Measurements from ENCODE around the gene MRPL18. TPM values are rescaled to one million over a fixed set of nuclear protein-coding genes. Genes with fewer than 3 reads are reported as not detected.

Gene MRPL18
- total and polyA plus RNA-seq, 2 of the 4 experiments (the other 2 are of a cell fraction) = 53.4 to 56.8 TPM

DNA sequence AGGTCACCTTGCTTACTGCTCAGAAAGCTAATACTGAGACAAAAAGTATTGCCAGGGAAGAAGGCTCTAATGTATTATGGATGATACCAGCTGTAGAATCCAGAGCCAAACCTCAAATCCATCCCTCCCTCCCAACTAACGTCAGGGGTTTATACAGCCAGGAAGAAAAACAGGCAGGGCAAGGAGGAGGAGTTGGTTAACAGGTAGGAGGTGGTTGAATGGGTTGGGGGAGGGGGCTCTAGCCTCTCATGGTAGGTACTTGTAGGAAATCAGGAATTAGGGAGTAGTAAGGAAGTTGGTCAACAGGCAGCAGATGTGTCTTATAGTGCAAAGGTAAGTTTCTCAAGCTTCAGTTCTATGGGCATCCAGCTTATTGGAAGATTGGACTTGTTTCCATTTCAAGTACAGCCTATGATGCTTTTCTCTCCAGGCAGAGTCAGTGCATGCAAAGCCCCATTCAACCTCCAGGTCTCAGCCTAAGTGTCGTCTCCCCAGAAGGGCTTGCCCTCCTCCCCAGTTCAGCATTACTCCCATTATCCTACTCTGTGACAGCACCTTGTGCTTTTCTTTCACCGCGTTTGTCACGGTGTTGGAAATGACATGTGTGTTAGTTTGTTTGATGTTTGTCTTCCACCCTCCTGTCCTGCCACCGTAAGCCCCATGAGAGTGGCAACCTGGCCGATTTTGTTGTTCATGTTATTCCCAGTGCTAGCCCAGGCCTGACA is 47.9 kb downstream of the MRPL18 start:
- Histone ChIP-seq H4K20me1 (ENCODE audit: insufficient read depth, low read length) (no peaks in the 10 kb centered on the region), H3K4me3 (ENCODE audit: insufficient read depth, low read depth, low read length) (no peak overlapping the region), H3K4ac (ENCODE audit: low read depth, low read length) (no peak overlapping the region), H3K14ac (replicated peaks; ENCODE audit: low read depth, low read length) (no peak overlapping the region), H3K4me1 (ENCODE audit: control insufficient read depth, insufficient read depth, low read length) (no peaks in the 10 kb centered on the region), H2BK20ac (ENCODE audit: low read depth, low read length) (no peak overlapping the region), H3K18ac (ENCODE audit: low read depth, low read length) (no peak overlapping the region), H4K91ac (ENCODE audit: insufficient read depth, low read depth, low read length) (no peak overlapping the region), H2BK120ac (ENCODE audit: low read depth, low read length) (no peak overlapping the region), H3K9ac (ENCODE audit: low read depth, low read length) (no peak overlapping the region), H3K4me2 (ENCODE audit: low read depth, low read length) (no peak overlapping the region), H3K27me3 (ENCODE audit: control insufficient read depth, insufficient read depth, low read length) (no peaks in the 10 kb centered on the region; the same call in 1 of the 2 replicates), H2AK5ac (ENCODE audit: low read depth, low read length) (peak overlapping the region; percentile 52), H3K56ac (ENCODE audit: extremely low read depth, insufficient read depth, low read length) (no peak overlapping the region), H4K5ac (ENCODE audit: low read depth, low read length) (no peak overlapping the region), H4K8ac (ENCODE audit: low read depth in 2 of 2, low read length in 2 of 2) (no peak overlapping the region), H3K23ac (ENCODE audit: low read depth, low read length) (no peak overlapping the region), H3K9me3 (ENCODE audit: control insufficient read depth, insufficient read depth, low read length) (no peaks in the 10 kb centered on the region), H3K9me1 (ENCODE audit: insufficient read depth, low read length) (0 out of 2 replicates have a peak, but pooled peaks cover 4% of the 10 kb centered on the region), H2AFZ (replicated peaks; ENCODE audit: low read length, poor library complexity) (peak overlapping the region; percentile 17), H3K79me1 (ENCODE audit: low read depth in 1 of 2, low read length in 2 of 2) (no peaks in the 10 kb centered on the region), H2BK5ac (ENCODE audit: low read depth, low read length, poor library complexity, severe bottlenecking) (no peak overlapping the region), H2AK9ac (replicated peaks; ENCODE audit: low read depth, low read length, poor library complexity) (no peak overlapping the region), H3K27ac (ENCODE audit: insufficient read depth, low read length) (no peak overlapping the region), H3K36me3 (ENCODE audit: control insufficient read depth, insufficient read depth, low read length) (no peaks in the 10 kb centered on the region), H2BK15ac (ENCODE audit: low read depth, low read length) (no peak overlapping the region)
- POLR2A ChIA-PET (ENCODE audit: unreplicated experiment) = no interaction called here
- ATAC-seq (ENCODE audit: low read depth) (no peak), DNase-seq (no peak)
- no TSS peak for BruUV-seq (replicated peaks)
- TF ChIP-seq CEBPB (IDR thresholded peaks at IDR 0.05; ENCODE audit: low read depth, low read length) (no peak), CHD1 (IDR thresholded peaks at IDR 0.05; ENCODE audit: low read depth, low read length) (no peak), RCOR1 (IDR thresholded peaks at IDR 0.05; ENCODE audit: insufficient replicate concordance, low read length) (no peak), SMC3 (IDR thresholded peaks at IDR 0.05; ENCODE audit: low read depth, low read length) (no peak), MXI1 (IDR thresholded peaks at IDR 0.05; ENCODE audit: borderline replicate concordance, low read depth, low read length) (no peak), RFX5 (IDR thresholded peaks at IDR 0.05; ENCODE audit: low read depth, low read length) (no peak)
- TF ChIP-seq, protein P1, sequence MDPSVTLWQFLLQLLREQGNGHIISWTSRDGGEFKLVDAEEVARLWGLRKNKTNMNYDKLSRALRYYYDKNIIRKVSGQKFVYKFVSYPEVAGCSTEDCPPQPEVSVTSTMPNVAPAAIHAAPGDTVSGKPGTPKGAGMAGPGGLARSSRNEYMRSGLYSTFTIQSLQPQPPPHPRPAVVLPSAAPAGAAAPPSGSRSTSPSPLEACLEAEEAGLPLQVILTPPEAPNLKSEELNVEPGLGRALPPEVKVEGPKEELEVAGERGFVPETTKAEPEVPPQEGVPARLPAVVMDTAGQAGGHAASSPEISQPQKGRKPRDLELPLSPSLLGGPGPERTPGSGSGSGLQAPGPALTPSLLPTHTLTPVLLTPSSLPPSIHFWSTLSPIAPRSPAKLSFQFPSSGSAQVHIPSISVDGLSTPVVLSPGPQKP (IDR thresholded peaks at IDR 0.05; ENCODE audit: borderline replicate concordance, low read depth, low read length) = no peak
- TF ChIP-seq, protein P2, sequence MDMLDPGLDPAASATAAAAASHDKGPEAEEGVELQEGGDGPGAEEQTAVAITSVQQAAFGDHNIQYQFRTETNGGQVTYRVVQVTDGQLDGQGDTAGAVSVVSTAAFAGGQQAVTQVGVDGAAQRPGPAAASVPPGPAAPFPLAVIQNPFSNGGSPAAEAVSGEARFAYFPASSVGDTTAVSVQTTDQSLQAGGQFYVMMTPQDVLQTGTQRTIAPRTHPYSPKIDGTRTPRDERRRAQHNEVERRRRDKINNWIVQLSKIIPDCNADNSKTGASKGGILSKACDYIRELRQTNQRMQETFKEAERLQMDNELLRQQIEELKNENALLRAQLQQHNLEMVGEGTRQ (IDR thresholded peaks at IDR 0.05; ENCODE audit: low read depth, low read length) = no peak
- WGBS, 2 experiments (ENCODE audit: extremely low coverage in 2 of 2, insufficient read length in 1 of 2) = no CpG with 5 or more reads among the region's 7 CpGs
- CTCF ChIA-PET = interaction anchor here (1.3 kb wide), 1 partner anchor 9 kb away, joined by 3 read pairs; no protein-coding TSS in a partner anchor
- dilution Hi-C loops (cut with HindIII; ENCODE audit: low sequenced_read_pairs, unreplicated experiment) = no loop called here
- intact Hi-C loops (cut with micrococcal nuclease) = no loop called here
- in situ Hi-C loops (cut with MboI; ENCODE audit: low sequenced_read_pairs) = no loop called here
